ENCODE measurements around the gene AHDC1.

Gene AHDC1

DNA sequence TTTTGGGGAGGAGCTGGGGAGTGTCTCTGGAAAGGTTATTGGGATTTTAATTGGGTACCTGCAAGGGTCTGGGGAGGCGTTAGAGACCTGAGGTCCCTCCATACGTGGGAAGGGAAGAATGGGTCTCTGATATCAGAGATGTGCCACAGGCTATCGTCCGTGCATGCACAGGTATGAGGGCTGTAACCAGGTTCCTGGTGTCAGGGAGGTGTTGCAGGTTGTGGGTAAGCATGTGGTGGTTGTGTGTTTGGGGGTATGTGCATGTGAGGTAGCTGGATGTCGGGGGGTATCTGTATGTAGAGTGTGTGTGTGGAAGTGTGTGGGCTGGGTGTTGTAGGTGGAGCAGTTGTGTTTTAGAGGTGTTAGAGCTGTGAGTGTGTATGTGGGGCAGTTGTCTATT, 8.3 kb downstream of the AHDC1 start:
- DNase-seq (ENCODE audit: low spot score) = no peak
- TF ChIP-seq, protein P1, sequence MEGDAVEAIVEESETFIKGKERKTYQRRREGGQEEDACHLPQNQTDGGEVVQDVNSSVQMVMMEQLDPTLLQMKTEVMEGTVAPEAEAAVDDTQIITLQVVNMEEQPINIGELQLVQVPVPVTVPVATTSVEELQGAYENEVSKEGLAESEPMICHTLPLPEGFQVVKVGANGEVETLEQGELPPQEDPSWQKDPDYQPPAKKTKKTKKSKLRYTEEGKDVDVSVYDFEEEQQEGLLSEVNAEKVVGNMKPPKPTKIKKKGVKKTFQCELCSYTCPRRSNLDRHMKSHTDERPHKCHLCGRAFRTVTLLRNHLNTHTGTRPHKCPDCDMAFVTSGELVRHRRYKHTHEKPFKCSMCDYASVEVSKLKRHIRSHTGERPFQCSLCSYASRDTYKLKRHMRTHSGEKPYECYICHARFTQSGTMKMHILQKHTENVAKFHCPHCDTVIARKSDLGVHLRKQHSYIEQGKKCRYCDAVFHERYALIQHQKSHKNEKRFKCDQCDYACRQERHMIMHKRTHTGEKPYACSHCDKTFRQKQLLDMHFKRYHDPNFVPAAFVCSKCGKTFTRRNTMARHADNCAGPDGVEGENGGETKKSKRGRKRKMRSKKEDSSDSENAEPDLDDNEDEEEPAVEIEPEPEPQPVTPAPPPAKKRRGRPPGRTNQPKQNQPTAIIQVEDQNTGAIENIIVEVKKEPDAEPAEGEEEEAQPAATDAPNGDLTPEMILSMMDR (IDR thresholded peaks at IDR 0.05; ENCODE audit: extremely low read depth, missing control alignments) = no peak

DNA sequence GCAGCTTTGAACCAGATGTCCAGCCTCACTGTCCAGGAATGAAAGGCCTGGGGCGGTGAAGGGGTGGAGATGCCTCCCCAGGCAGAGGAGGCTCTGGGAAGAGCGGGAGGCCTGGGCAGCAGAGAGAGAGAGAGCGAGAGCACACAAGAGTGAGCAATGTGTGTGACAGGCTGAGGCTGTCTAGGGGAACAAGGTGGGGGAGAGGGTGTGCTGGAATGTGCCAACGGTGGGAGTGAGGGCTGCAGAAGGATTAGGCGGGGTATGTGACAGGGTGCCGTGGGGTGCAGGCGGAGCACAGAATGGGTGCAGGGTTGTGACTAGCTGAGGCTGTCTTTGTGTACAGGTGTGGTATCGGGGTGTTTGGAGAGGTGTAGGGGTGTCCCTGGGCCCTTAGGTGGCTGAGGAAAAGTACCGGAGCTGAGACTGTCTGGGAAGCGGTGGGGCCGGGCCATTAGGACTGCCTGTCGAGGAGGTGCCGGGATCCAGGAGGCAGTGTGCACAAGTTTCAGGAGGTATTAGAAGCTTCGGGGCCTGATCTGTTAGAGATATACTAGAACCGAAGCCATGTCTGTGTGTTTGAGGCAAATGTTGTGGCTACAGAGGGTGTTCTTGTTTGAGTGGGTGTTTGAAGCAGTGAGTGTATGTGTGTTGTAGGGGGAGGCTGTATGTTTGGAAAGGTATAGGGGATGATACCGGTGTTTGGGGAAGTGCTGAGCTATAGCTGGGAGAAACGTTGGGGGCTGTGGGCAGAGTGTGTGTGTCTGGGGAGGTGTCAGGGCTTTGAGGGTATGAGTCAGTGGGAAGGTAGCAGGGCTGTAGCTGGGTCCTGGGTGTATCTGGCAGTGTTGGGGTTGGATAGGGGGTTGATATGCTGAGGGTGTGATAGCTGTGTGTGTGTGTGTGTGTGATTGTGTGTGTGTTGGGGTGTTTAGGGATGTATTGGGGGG, 9.1 kb downstream of the AHDC1 start:
- no peak for DNase-seq (ENCODE audit: low spot score)
- TF ChIP-seq, protein P1 (IDR thresholded peaks at IDR 0.05; ENCODE audit: extremely low read depth, missing control alignments) = no peak

DNA sequence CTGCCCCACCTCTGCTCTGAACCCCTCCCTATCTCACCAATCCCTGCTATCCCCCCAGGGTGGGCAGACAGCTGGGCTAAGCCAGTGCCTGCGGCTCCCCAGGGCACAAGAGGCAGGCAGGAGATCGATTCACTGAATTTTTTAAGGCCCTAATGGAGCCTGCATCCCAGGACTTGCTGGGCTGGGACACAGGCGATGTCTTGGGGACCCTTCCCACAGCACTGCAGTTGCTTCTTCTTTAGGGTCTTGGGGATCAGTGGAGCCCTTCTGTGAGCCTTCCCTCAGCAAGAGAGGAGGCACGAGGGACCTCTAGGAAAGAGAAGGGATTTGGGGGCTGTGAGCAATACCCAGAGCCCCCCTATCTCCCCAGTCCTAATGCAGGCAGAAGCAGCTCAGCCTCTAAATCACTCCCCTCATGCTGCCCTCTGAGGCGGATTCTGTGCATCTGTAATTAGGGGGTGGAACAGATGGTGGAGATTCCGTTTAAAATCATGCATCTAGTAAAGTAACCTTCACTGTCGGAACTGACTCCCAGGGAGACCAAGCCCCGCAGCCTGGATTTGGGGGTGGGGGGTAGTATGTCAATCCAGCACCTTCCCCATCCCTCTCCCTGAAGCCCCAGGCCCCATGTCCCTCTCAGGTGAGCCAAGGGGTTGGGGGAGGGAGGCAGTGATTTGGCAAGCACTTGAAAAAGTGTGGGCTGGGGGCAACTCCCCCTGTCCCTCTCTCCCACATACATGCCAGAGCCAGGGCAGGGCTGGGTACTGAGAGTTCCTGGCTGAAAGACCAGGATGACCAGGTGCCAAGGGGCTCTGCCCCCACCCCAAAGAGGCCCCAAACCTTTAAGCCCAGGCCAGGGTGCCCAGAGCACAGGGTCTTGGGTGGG, 10.0 kb downstream of the AHDC1 start:
- no peak for DNase-seq (ENCODE audit: low spot score)
- TF ChIP-seq, protein P1 (IDR thresholded peaks at IDR 0.05; ENCODE audit: extremely low read depth, missing control alignments) = no peak

DNA sequence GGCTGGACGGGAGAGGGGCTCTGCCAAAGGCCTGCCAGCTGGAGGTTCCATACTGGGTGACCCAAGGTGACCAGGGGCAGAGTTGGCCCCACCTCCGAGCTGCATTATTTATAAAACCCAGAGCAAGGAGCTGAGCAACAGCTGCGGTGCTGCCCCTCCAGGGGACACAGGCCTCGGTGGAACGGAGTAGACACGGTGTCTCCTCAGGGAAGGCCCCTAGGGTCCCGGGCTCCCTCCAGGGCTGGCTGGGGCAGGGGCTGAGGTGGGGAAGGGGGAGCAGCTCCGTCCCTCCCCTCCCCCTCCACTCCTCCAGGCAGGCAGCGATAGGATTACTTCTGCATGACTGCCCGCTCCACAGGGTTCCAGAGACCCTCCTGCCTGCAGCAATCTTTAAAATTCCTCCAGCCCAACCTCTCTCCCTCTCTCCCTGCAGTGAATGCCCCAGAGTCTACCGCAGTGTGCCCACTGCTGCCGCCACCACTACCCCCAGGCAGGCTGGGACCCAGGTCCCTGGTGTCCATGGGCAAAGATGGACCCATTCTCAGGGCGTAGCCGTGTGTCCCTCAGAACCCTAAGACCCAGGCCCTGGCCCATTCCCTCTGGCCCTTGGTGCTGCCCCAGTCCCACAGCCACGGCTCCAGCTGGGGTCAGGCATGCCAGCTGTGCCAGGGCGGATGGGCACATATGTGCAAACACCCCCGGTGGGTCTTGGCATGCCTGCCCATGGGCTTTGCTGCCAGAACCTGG, 10.8 kb downstream of the AHDC1 start:
- no peak for DNase-seq (ENCODE audit: low spot score)

DNA sequence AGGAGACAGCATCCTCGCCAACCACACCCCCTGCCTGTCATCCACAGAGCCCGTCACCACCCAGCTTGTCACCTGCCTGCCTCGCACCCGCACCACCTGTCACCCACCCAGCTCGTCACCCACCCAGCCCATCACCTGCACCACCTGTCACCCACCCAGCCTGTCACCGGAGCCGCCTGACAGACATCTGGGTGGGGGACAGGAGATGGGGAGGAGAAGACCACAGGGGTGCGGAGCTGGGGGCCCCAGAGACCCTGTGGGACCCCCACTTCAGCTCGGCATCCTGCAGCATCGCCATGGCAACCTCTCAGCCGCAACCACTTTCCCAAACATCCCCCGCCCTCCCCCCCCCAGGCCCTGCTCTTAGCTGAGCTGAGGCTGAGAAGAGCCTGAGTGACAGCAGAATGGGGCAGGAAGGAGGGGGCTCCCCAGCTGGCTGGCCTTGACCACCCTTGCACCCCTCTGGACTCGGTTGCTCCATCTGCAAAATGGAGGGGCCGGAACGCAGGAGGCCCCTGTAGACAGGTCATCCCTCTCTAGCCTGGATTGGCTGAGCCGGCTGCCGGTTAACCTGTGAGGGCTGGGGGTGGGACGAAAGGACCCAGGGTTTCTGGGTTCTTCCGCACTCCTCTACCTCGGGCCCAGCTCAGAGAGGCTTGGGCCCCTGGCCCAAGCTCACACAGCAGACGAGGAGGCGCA, 11.6 kb downstream of the AHDC1 start:
- no peak for DNase-seq (ENCODE audit: low spot score)

More for the DNA sequence above, 10.8 kb downstream of the AHDC1 start:
- TF ChIP-seq, protein P1 (IDR thresholded peaks at IDR 0.05; ENCODE audit: extremely low read depth, missing control alignments) = no peak

DNA sequence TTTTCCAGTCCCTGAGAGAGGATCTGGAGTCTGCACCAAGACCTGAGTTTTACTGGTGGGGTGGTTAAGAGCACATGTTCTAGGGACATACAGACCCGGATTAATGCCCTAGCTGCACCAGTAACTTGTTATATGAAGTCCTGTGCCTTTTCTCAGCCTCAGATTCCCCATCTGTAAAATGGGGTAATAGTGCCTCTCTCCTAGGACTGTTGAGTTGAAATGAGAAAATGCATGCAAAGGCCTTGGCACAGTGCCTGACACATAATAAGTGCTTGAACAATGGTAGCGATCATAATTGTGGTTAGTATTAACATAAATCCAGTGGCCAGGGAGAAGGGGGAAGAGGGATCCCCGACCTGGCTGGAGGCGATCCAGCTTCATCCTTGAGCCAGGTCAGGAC, 12.3 kb downstream of the AHDC1 start:
- DNase-seq (ENCODE audit: low spot score) = no peak

More for the DNA sequence above, 11.6 kb downstream of the AHDC1 start:
- TF ChIP-seq, protein P1 (IDR thresholded peaks at IDR 0.05; ENCODE audit: extremely low read depth, missing control alignments) = no peak

More for the DNA sequence above, 12.3 kb downstream of the AHDC1 start:
- TF ChIP-seq, protein P1 (IDR thresholded peaks at IDR 0.05; ENCODE audit: extremely low read depth, missing control alignments) = no peak

All from GM20000 (cell line).